AG04450 (cell line): ENCODE results near the gene ACAD9. TPM values are rescaled to one million over a fixed set of nuclear protein-coding genes. Genes with fewer than 3 reads are reported as not detected.

ENCODE experiments used
- CTCF ChIA-PET: fragments of 300-600, 350-600 bp; formaldehyde crosslinking; extraction: SDS; loops from one replicate; lab custom pipeline; 2022; ENCODE audit warnings: antibody characterized with exemption, inconsistent platforms; lab: Charles Lee
- POLR2A ChIA-PET: fragments of 350-600 bp; formaldehyde crosslinking; extraction: SDS; loops from one replicate; lab custom pipeline; 2021; ENCODE audit warnings: antibody characterized with exemption, inconsistent platforms; lab: Yijun Ruan, JAX
- DNase-seq: peaks from one replicate; pipeline ENCODE4 v3.0.0-alpha.2; 2011; ENCODE audit warnings: low read depth, low spot score
- H3K27ac ChIP-seq: one replicate; pipeline ENCODE4 v1.5.1; 2012; ENCODE audit warnings: low read depth, low read length, control low read depth
- H3K27me3 ChIP-seq: one replicate; pipeline ENCODE4 v1.6.0; 2012; ENCODE audit warnings: low read length; ENCODE audit not compliant: control insufficient read depth, insufficient read depth
- H3K4me3 ChIP-seq: 2 replicates; pipeline ENCODE4 v1.5.1; 2011; ENCODE audit warnings: mild to moderate bottlenecking, low read depth, low read length, control low read depth
- H3K9me3 ChIP-seq: 2 replicates; pipeline ENCODE4 v1.5.1; 2012; ENCODE audit warnings: low read length; ENCODE audit not compliant: control insufficient read depth, insufficient read depth
- polyA plus RNA-seq: library from polyadenylated mRNA; depleted of rRNA; stranded (reverse); fragments of >200 nt; gene quantifications from 2 replicates; pipeline ENCODE4 v1.2.3, GENCODE V29; 2011; rRNA removed
- small RNA-seq: library from RNA; depleted of rRNA; stranded (forward); fragments of <200 nt; gene quantifications from one replicate; pipeline ENCODE3, GENCODE V24; 2012; ENCODE audit warnings: low read depth; ENCODE audit not compliant: insufficient read length
- TF ChIP-seq, protein P1 (sequence below): IDR thresholded peaks from 2 replicates; pipeline ENCODE4 v1.5.1; 2011; ENCODE audit warnings: low read depth, low read length, control low read depth, inconsistent platforms

The ACAD9 gene
- polyA plus RNA-seq, 1 experiment, result 31.0 TPM

DNA sequence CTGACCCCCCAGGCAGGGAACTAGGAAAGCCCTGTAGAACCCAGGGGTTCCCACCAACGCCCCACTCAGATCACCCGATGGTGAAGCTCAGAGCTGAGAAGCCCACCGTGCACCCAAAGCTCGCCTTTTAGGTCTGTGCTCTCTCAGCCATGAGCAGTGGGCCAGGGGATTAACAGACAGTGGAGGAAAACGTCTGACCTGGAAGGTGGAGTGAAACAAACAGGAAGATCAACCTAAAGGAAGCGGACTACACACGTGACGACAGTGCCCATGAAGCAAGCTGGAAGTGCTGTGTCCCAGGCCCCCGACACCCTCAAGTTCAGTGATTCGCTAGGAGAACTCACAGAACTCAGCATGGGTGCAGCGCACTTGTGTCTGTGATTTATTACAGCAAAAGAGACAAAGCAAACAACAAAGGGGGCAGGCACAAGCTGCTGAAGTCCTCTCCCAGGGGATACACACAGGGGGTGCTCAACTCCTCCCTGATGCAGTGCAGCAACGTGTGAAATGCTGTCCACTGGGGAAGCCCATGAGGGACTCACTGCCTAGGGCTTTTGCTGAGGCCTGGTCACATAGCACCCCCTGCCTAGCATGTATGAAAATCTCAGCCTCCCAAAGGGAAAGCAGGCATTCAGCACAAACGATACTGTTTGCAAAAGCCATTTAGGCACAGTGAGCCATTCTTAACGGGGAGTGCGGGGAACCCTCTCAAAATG, 71.0 kb downstream of the ACAD9 start:
- TF ChIP-seq, protein P1, sequence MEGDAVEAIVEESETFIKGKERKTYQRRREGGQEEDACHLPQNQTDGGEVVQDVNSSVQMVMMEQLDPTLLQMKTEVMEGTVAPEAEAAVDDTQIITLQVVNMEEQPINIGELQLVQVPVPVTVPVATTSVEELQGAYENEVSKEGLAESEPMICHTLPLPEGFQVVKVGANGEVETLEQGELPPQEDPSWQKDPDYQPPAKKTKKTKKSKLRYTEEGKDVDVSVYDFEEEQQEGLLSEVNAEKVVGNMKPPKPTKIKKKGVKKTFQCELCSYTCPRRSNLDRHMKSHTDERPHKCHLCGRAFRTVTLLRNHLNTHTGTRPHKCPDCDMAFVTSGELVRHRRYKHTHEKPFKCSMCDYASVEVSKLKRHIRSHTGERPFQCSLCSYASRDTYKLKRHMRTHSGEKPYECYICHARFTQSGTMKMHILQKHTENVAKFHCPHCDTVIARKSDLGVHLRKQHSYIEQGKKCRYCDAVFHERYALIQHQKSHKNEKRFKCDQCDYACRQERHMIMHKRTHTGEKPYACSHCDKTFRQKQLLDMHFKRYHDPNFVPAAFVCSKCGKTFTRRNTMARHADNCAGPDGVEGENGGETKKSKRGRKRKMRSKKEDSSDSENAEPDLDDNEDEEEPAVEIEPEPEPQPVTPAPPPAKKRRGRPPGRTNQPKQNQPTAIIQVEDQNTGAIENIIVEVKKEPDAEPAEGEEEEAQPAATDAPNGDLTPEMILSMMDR, result peak; percentile 50

DNA sequence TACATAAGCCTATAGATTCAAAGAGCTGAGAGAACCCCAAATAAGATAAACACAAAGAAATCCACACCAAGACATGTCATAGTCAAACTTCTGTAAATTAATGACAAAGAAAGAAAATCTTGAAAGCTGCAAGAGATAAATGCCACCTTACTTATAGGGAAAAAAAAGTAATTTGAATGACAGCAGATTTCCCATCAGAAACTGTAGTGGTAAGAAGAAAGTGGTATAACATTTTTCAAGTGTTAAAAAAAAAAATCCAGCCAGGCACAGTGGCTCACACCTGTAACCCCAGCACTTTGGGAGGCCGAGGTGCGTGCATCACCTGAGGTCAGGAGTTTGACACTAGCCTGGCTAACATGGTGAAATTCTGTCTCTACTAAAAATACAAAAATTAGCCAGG, 77.0 kb downstream of the ACAD9 start:
- POLR2A ChIA-PET, result no interaction called here

More for the DNA sequence above, 71.0 kb downstream of the ACAD9 start:
- H3K27ac ChIP-seq, result no peak overlapping the region
- ChIA-PET POLR2A (no interaction called here), CTCF (interaction anchor here (0.8 to 2.2 kb wide), 5 partner anchors 20 to 333 kb away, joined by 3 to 19 read pairs (median 3); no protein-coding TSS in a partner anchor)
- no peak for DNase-seq
- H3K9me3 ChIP-seq, result no peaks in the 10 kb centered on the region; the same call in 1 of the 2 replicates
- H3K27me3 ChIP-seq, result peaks cover 8% of the 10 kb centered on the region
- no peak overlapping the region for H3K4me3 ChIP-seq

More for the DNA sequence above, 77.0 kb downstream of the ACAD9 start:
- Histone ChIP-seq H3K4me3 (no peak overlapping the region), H3K27ac (no peak overlapping the region), H3K9me3 (peaks cover 7% of the 10 kb centered on the region), H3K27me3 (peaks cover 3% of the 10 kb centered on the region)
- TF ChIP-seq, protein P1, result no peak
- CTCF ChIA-PET, result no interaction called here
- DNase-seq, result no peak

Small RNA genes lying within 50 kb of the gene (small RNA-seq; reads per million reads assigned to genes)
- gene AC112484.4, result not detected

Other genes starting within 250 kb of the ACAD9 start
- gene RPN1, start 228.8 kb upstream of the ACAD9 start, polyA plus RNA-seq, result 403 and 458 TPM in 2 replicates
- 261 and 266 TPM in 2 replicates for gene RAB7A, start 153.4 kb upstream of the ACAD9 start, polyA plus RNA-seq
- 0.10 TPM in 1 of 2 replicates, not detected in the other for gene CFAP92, start 114.5 kb downstream of the ACAD9 start, polyA plus RNA-seq
- 0.27 and 0.35 TPM in 2 replicates for gene EFCC1, start 121.7 kb downstream of the ACAD9 start, polyA plus RNA-seq
- not detected in 2 replicates for gene GP9, start 181.2 kb downstream of the ACAD9 start, polyA plus RNA-seq
- gene RAB43, start 242.2 kb downstream of the ACAD9 start, polyA plus RNA-seq, result 6.9 and 14.6 TPM in 2 replicates